ENCODE data around the gene EVPL. TPM values are rescaled to one million over a fixed set of nuclear protein-coding genes. Genes with fewer than 3 reads are reported as not detected.
A peak's percentile ranks its signal among the peaks of the same experiment; 100 is the strongest.

EVPL gene
- total RNA-seq, 4 donors from 2014 or later = 0.02 to 0.07 TPM; not detected in 2

DNA sequence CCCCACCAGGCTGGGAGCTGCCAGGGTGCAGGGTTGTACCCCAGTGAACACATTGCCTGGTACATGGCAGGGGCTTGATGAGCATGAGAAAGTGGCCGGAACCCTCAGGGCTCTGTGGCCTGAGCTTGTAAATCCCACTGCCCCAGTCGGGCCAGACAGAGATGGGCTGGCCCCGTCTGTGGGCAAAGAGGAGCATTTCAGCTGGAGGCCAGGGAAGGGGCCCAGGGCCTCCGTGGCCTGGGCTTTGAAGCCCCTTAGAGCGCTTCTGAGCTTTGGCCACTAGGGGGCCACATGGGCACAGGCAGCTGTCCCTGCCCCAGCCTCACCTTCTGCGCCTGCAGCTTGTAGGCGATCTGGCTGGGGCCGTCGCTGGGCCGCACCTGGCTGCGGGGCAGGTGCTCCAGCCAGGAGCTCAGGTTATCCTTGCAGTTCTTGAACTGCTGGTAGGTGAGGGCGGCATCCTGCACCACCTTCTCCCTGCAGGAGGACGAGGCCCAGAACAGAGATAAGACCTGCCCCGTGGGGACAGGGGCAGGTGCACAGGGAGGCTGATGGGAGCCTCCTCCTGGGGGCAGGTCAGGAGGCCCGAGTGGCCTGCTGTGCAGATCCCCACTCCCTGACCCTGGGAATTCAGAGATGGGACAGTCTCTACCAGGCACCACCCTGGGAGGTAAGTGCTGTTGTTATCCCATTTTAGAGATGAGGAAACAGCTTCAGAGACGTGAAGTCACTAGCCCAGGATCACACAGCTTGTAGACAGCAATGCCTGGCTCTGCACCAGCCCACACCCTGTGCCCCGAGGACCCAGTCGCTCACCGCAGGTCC lies 12.8 kb downstream of the EVPL start:
- no peaks in the 10 kb centered on the region for H3K27me3 ChIP-seq
- H3K4me1 ChIP-seq = peaks cover 0 to 3% of the 10 kb centered on the region in 2 donors
- DNase-seq (peak; percentile 24 to 52), ATAC-seq (peak; percentile 69 to 83)
- no peaks in the 10 kb centered on the region for H3K36me3 ChIP-seq
- TF ChIP-seq, protein P1, sequence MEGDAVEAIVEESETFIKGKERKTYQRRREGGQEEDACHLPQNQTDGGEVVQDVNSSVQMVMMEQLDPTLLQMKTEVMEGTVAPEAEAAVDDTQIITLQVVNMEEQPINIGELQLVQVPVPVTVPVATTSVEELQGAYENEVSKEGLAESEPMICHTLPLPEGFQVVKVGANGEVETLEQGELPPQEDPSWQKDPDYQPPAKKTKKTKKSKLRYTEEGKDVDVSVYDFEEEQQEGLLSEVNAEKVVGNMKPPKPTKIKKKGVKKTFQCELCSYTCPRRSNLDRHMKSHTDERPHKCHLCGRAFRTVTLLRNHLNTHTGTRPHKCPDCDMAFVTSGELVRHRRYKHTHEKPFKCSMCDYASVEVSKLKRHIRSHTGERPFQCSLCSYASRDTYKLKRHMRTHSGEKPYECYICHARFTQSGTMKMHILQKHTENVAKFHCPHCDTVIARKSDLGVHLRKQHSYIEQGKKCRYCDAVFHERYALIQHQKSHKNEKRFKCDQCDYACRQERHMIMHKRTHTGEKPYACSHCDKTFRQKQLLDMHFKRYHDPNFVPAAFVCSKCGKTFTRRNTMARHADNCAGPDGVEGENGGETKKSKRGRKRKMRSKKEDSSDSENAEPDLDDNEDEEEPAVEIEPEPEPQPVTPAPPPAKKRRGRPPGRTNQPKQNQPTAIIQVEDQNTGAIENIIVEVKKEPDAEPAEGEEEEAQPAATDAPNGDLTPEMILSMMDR (IDR thresholded peaks at IDR 0.05 in 4 of 5, conservative IDR thresholded peaks at IDR 0.05 in 1 of 5) = peak; percentile 74 to 97 (median 88)
- no peak for TF ChIP-seq POLR2A (IDR thresholded peaks at IDR 0.05)
- no peaks in the 10 kb centered on the region for H3K9me3 ChIP-seq
- intact Hi-C loops (cut with DNase I; ENCODE audit: low total_unique reads) (no loop called here), in situ Hi-C loops (cut with MboI; ENCODE audit: low sequenced_read_pairs in 4 of 4) (loop anchor here in 1 of 4 donors (10.0 kb wide), 1 partner anchor 280 kb away; no protein-coding TSS in a partner anchor)
- H3K27ac ChIP-seq = no peak overlapping the region
- H3K4me3 ChIP-seq = no peak overlapping the region

DNA sequence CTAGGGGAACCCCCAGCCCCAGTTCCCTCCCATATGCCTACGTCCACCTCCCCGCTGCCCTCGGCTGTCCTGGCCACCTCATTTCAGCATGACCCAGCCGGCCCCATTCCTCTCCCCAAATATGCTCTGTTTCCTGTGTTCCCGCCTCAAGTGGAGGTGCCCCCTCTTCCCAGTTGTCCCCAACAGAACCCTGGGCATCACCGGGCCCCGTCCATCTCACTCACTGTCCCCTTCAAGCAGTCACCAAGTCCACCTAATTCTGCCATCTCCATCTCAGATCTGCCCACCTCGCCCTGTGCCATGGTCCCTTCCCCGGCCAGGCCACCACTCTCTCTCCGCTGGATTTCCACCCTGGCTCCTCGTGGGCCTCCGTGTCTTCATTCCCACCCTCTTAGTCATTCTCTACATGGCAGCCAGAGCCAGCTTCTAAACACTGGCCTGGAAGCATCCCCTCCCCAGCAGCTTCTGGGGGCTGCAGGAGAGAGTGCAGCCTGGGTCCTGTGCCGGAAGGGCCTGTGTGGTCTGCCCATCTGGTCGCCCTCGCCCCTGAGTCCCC lies 13.7 kb downstream of the EVPL start:
- peaks cover 0 to 3% of the 10 kb centered on the region in 2 donors for H3K4me1 ChIP-seq
- no peak overlapping the region for H3K27ac ChIP-seq
- no peak for TF ChIP-seq POLR2A (IDR thresholded peaks at IDR 0.05)
- TF ChIP-seq, protein P1 (IDR thresholded peaks at IDR 0.05 in 4 of 5, conservative IDR thresholded peaks at IDR 0.05 in 1 of 5) = no peak
- intact Hi-C loops (cut with DNase I; ENCODE audit: low total_unique reads) (no loop called here), in situ Hi-C loops (cut with MboI; ENCODE audit: low sequenced_read_pairs in 4 of 4) (loop anchor here in 1 of 4 donors (10.0 kb wide), 1 partner anchor 281 kb away; no protein-coding TSS in a partner anchor)
- ATAC-seq (no peak), DNase-seq (no peak)
- no peaks in the 10 kb centered on the region for H3K27me3 ChIP-seq
- no peak overlapping the region for H3K4me3 ChIP-seq
- no peaks in the 10 kb centered on the region for H3K36me3 ChIP-seq
- no peaks in the 10 kb centered on the region for H3K9me3 ChIP-seq

DNA sequence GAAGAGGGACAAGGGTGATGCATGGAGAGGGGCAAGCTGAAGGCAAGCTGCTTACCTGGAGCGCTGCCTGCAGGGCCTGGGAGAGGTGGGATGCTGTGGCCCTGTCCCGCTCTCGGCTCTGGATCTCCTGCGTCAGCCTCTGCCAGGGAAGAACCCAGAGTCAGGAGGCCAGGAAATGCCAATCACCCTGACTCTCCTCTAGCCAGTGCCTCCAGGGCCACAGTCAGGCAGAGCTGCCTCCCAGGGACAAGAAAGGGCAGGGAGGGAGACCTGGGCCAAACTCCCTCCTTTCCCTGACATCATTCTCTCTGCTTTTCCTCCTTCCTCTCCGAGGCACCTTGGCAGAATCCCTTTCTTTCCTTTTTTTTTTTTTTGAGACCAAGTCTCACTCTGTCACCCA lies 15.2 kb downstream of the EVPL start:
- H3K4me1 ChIP-seq = peaks cover 0 to 3% of the 10 kb centered on the region in 2 donors
- H3K9me3 ChIP-seq = no peaks in the 10 kb centered on the region
- H3K4me3 ChIP-seq = no peak overlapping the region
- intact Hi-C loops (cut with DNase I; ENCODE audit: low total_unique reads) = no loop called here
- in situ Hi-C loops (cut with MboI; ENCODE audit: low sequenced_read_pairs in 4 of 4) = loop anchor here in 1 of 4 donors (10.0 kb wide), 1 partner anchor 283 kb away; no protein-coding TSS in a partner anchor
- H3K36me3 ChIP-seq = no peaks in the 10 kb centered on the region
- H3K27me3 ChIP-seq = no peaks in the 10 kb centered on the region
- DNase-seq (no peak), ATAC-seq (no peak)
- H3K27ac ChIP-seq = no peak overlapping the region
- TF ChIP-seq, protein P1 (IDR thresholded peaks at IDR 0.05 in 4 of 5, conservative IDR thresholded peaks at IDR 0.05 in 1 of 5) = no peak
- TF ChIP-seq POLR2A (IDR thresholded peaks at IDR 0.05) = no peak

DNA sequence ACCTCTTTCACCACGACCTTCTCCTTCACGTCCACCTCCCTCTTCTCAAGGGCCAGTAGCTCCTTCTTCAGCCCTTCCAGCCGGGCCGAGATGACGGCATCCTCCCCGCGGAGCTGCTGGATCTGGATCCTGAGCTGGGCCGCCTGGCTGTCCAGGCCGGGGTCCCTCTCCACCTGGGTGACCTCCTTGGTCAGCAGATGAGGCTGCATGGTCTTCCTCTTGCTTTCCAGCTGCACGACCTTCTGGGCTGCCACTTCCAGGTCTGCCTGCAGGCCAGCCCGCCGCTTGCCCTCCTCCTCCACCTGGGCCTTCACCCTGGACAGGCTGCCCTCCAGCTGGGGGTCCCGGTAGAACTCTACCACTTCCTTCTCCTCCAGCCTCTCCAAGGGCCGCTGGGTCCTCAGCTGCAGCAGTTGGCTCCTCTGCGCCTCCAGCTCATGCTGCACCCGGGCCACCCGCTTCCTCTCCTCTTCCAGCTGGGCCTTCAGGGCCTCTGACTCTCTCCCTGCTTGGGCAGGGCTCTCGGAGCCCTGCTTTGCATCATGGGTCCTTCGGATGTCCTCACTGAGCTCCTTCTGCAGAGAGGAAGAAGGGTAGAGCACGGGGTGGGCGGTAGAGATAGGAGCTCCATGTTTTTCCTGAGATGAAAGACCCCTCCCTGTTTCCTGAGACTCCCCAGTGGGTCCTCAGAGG lies 17.0 kb downstream of the EVPL start:
- intact Hi-C loops (cut with DNase I; ENCODE audit: low total_unique reads) = no loop called here
- ATAC-seq (no peak), DNase-seq (no peak)
- no peaks in the 10 kb centered on the region for H3K27me3 ChIP-seq
- no peak overlapping the region for H3K27ac ChIP-seq
- no peak overlapping the region for H3K4me3 ChIP-seq
- H3K9me3 ChIP-seq = no peaks in the 10 kb centered on the region
- peaks cover 4 to 5% of the 10 kb centered on the region in 2 donors for H3K4me1 ChIP-seq
- no peaks in the 10 kb centered on the region for H3K36me3 ChIP-seq
- no peak for TF ChIP-seq POLR2A (IDR thresholded peaks at IDR 0.05)
- in situ Hi-C loops (cut with MboI; ENCODE audit: low sequenced_read_pairs in 4 of 4) = loop anchor here (5.0 to 10.0 kb wide), 2 partner anchors 103 to 285 kb away; no protein-coding TSS in a partner anchor
